Activated T-cell treated with anti-CD3 and anti-CD28 coated beads for 1 hour (primary cell): ENCODE measurements around the gene C10orf143.
"Not testable (repeated sequence)": the region's sequence is repeated elsewhere in the genome, so short reads cannot be mapped to it uniquely, and the experiment has no call there.

Experiments used
- DNase-seq: peaks from one replicate; pipeline ENCODE4 v3.0.0-alpha.2; 2020; ENCODE audit warnings: low read depth

Gene C10orf143

DNA sequence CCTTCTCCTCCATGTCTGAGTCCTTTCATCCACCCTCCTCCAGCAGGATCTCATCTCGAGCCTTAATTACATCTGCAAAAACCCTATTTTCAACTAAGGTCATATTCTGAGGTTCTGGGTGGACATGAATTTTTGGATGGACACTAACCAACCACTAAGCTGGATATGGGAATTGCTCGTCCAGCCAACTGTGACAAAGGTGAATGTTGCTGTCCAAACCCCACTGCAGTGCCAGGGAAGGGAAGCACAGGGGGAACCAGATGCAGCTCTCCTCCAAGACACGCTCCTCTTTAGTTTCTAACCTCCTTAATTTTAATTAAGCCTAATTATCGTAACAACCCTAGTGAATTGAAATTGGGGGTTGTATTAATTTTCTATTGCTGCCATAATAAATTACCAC, 81.4 kb downstream of the C10orf143 start:
- DNase-seq = no peak

DNA sequence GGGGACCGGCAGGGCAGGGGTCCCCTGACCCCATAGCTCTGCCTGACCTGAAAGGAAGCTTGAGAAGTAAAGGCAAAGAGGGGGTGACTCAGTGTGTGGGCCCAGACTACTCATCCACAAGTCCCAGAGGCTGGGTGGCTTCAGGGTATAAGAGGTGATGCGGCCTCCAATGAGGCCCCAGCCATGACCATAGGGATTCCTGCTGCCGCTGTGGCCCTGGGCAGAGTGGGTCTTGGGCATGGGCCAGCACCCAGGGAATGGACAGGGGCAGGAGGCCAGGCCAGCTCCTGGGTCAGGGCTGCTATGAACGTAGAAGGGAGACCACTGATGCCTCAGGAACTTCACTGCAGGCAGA, 82.2 kb downstream of the C10orf143 start:
- DNase-seq = no peak

DNA sequence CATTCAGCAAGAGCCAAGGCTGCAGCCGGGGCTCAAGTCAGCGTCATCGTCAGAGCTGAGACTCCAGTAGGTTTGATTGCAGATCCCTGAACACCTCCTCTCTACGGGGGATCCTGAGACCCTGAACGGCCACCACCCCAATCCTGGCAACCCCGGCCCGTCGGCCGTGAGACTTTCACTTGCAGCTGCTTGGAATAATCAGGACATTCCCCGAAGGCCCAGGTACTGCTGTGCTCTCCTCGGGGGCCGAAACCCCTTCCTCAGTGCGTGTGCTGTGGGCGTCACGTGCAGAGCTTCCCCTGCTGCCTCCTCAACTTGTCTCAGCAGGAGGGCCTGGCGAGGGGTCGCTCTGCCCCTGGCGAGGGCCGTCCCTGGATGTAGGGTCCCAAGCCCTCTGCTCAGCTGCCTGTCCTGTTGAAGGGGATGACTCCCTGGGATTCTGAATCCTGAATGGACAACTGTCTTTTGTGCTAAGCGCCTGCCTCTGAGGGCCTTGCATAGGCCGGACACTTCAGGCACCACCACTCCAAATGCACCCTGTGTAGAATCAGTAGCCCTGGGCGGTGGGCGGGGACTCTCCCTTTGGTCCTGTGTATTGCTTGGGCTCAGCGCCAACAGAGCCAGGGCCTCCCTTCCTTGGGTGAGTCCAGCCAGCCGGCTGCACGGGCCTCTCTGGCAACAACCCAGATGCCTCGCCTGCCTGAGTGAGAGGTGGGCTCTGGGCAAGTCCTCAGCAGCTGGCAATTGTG, 82.7 kb downstream of the C10orf143 start:
- no peak for DNase-seq

DNA sequence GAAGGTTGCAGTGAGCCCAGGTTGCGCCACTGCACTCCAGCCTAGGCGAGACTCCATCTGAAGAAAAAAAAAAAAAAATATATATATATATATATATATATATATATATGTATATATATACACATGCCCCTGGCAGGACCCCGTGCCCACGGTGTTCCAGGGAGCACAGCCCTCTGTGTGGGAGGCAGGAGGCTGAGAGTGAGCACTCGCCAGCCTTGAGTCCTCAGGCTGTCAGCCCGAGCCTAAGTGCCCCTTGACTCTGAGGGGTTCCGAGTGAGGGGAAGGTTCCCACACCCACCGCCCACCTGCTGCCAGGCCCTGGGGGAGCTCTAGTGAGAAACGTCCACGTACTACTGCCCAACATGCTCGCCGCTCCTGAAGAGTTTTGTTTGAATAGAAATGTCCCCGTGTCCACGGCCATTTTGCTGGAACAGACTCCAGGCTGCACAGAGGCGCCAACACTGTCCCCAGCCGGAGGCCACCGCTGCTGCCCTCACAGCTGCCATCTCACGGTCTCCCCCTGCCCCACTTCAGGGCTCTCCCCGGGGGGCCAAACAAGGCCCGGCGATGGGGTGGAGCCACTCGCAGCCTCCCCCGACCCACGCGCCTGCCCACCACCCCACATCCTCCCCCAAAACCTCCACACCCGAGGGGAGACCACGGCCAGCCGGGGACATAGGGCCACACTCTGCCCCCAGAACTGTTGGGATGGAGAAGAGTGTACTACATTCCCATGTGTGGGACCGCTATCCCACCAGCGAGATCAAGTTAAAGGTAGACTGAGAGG, 83.8 kb downstream of the C10orf143 start:
- no peak for DNase-seq

DNA sequence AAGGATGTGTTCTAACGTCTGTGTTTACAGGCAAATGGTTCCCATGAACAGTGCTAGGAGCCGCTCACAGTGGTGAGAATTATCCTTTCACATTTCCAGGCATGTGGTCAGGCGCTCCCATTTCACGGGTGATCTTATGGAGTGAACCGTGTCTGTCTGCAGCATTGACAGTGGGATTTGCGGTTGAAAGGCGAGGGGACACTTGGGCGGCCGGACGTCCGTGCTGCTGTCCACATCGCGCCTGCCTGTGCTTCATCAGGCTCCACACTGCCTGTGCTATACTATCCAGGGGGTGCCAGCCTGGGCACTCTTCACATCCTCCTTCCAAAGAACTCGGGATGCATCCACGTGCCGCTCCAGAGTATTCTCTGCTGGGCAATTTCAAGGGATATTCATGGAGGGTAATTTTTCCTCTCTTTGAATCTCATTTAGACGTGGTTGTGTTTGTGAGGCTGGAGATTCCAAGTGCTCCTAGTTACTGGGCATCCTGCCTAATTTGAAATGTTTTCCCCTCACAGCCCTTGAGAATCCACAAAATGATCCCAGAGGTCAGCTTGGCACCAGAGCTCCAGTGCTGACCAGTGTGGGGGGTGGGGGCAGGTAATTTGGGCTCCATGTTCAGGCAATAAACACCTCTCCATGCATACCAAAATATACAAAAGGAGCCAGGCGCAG, 84.7 kb downstream of the C10orf143 start:
- no peak for DNase-seq

DNA sequence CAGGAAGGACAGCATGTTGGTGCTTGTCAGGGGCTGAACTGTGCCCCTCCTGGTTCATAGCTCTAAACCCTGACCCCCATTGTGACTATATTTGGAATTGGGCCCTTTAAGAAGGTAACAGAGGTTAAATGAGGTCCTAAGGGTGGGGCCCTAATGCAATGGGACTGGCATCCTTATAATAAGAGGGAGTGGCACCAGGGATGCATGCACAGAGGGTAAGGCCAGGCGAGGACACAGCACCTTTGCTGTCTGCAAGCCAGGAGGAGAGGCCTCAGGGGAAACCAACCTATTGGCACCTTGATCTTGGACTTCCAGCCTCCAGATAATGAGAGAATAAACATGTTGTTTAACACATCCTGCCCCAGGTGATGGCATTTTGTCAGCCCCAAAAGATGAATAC, 85.3 kb downstream of the C10orf143 start:
- no peak for DNase-seq

DNA sequence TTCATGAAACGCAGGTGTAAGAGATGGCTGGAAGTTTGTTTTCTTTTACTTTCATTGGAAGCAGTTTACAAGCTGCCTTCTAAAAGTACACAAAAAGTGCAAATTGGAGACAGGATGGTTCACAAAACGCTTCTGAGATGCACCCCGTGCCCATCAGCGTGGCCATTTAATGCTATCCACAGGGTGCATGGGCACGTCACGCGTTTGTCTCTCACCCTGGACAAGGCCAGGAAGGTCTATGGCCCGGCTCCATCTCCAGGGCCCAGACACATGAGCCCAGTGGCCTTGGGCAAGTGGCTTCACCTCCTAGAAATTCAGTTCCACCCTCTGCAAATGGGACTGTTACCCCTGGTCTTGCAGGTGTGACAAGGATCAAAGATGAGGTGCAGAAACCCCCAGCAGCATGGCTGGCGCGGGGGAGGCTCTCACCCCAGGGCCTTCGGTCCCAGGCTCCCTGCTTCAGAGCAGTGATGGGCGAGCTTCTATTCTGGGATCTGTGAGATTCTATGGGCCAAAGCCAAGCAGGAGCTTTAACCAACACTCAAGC, 85.8 kb downstream of the C10orf143 start:
- DNase-seq = no peak

DNA sequence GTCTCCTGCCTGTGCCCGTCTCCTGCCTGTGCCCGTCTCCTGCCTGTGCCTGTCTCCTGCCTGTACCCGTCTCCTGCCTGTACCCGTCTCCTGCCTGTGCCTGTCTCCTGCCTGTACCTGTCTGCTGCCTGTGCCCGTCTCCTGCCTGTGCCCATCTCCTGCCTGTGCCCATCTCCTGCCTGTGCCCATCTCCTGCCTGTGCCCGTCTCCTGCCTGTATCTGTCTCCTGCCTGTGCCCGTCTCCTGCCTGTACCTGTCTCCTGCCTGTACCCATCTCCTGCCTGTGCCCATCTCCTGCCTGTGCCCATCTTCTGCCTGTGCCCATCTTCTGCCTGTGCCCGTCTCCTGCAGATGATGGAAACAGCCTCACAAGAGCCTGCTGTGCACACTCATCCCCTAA, 86.3 kb downstream of the C10orf143 start:
- DNase-seq = not testable (repeated sequence)

DNA sequence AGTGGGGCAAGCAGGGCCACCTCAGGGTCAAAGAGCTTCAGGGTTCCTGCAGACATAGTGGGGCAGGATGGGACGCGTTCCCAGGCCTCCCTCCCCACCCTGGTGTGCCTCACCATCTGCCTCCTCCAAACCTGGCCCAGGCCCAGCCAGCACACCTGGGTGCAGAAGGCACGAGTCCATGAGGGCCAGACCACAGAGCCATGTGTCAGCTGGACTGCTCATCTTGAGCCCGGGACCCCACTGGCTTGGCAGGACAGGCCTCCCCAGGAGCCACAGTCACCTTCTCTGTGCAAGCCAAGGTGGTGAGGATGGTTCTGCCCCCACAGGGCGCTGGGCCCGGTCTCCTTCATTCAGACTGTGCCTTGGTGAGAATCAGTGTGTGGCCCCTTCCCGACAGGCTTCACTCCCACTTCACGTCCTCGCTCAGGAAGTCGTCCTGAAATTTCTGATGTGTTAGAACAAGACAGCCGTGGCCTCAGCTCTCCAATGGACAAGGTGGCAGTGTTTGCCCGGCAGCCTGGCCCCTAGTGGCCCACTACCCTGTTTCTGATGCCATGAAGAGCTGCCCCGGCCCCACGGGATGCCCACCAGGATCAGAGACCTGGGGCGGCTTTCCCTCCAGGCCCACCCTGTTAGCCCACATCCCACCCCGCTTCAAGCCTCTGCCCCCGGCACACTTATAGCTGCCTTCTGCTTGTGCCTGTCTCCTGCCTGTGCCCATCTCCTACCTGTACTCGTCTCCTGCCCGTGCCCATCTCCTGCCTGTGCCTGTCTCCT, 87.0 kb downstream of the C10orf143 start:
- no peak for DNase-seq

DNA sequence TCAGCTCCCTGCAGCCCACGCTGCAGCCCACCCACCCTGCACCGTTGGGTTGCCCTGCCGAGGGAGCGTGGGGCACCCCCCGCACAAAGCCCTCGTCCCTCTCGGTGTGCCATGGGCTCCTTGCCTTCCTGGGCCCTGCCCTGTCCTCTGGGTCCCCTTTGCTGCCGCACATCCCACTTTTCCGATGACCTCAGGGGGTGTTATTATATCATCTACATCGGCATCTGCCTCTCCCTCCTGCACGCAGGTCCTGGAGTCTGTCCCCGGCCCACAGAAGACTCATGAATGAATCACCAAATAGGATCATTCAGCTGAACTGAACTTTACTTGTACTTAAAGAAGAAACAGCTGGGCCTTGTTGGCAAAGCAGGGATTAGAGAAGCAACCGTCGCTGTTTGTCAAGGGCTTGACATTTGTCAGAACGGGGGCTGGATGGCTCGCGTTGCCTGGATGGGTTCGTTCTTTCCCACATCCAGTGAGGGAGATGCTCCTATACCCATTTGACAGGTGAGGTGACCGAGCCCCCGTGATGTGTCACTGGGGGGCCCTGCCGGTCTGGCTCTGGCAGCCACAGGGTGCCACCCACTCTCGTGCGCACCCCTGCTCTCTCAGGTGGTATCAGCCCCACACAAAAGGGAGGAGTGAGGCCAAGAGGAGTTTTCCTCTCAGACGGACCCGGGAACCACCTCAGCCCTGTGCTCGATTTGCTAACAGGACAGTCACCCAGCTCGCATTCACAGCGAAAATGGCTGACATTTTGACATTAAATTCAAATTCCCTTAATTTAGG, 87.9 kb downstream of the C10orf143 start:
- no peak for DNase-seq

DNA sequence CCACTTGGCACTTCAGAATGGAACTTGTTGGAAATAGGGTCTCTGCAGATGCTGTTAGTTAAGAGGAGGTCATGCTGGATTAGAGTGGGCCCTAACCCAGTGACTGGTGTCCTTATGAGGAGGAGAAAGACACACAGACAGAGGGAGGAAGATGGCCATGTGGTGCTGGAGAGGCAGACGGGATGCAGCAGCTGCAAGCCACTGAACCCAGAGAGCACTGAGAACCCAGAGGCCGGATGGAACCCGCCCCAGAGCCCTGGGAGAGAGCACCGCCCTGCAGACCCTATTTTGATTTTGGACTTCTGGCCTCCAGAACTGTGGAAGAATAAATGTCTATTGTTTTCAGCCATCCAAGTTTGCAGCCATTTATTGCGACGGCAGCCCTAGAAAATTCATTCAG, 88.5 kb downstream of the C10orf143 start:
- DNase-seq = no peak

DNA sequence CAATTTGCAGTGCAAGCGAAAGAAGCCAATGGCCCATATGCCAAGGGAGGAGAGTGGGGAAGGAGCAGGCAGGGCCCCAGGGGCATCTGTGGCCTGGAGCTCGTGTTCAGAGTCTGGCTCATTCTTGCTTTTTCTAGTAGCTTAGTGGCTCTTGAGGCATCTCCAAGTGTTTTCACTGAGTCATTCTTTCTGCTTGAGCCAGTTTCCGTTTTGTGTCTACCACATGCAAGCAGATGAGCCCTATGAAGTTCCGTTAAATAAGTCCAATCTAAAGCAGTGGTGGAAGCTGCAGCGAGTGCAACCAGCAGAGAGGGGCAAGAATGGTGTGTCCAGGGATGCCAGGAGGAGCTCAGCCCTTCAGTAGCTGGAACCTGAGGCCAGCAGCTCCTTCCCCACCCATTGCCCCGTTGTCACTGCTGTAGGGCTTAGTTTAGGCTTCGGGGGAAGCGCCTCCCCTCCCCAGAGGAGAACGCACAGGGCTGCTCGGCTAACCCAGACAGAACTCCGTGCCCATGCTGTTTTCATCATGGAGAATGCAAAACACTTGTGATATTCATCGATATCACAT, 89.2 kb downstream of the C10orf143 start:
- DNase-seq = no peak

DNA sequence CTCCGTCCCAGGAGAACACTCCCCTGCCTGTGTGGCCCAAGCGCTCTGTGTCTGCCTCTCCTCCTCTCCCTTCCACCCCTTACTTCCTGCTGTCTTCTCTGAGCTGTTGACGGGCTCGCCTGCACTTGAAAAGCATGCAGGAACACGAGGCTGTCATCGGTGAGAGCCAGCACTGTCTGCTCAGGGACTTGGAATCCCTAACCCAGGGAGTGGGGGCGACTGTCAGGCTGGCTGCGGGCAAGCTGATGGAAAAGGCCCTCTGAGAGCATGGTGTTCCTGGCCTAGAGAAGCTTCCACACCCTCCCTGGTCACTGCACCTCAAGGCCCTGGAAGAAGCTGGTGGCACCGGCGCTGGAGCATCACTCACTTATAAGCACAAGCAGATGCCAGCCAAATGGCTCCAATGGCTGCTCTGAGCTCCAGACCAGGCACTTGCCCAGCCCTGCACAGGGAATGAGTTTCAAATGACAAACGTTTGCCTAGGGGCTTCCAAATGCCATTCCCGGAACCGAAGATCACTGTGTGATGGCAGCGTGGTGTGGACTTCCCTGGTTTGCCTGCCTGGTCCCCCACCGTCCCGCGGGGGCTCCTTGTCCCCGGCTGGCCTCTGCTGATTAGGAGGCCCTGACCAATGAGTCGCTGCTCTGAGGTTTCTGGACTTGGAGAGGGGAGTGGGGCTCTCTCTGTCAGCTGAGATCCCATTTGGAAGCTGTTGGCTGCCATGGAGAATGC, 89.8 kb downstream of the C10orf143 start:
- no peak for DNase-seq

DNA sequence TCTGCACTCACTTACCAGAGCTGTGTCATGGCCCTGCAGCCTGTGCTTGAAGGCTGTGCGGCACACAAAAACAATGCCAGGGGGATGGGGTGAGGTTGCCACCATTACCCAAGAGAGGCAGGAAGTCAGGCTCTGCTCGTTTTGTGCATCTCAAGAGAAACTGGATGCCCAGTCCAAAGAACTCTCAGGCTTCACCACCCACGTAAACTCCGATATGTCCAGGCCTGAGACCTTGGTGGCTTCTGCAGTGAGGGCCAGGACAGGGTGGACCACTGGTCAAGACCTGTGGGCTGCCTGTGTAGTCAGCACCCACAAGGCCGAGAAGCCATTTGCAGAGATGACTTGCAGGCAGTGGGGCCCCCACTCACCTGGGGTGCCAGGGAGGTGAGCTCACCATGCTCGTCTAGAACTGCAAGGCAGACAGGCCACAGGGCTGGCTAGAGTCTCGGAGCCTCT, 91.9 kb downstream of the C10orf143 start:
- DNase-seq = no peak

DNA sequence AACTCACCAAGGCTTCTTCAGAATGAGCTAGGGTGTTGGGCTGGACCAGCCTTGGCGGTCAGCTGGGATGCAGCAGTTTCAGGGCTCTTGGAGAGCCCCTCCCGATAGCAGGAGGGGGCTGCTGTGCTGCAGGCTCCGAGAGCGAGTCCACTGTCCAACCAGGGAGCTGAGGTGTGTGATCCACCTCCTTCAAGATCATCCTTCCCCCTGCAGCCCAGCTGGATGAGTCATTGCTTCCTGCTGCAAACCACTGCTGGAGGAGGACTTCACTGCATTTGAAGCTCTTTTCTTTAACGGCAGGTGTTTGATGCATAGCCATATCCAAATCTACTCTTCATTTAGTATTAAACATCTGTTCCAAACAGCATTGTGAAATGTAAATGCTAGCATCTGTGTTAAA, 92.4 kb downstream of the C10orf143 start:
- no peak for DNase-seq

DNA sequence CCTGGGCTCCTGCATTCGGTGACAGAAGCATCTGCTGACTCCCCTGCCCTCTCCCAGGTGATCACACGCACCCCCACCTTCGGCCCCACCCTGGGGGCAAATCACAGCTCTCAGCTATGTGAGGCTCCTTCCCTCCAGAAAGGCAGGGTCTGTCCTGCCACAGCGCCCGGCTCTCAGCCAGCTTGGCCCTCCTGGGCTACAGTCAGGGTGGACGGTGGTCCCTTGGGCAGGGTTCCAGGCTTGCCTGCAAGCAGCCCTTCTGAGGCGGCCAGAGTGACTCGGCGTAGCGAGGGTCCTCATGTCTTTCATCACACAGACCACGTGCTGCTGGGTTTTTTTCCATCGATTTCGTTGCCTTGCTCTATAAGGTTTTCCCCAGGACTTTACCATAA, 93.0 kb downstream of the C10orf143 start:
- DNase-seq = no peak

DNA sequence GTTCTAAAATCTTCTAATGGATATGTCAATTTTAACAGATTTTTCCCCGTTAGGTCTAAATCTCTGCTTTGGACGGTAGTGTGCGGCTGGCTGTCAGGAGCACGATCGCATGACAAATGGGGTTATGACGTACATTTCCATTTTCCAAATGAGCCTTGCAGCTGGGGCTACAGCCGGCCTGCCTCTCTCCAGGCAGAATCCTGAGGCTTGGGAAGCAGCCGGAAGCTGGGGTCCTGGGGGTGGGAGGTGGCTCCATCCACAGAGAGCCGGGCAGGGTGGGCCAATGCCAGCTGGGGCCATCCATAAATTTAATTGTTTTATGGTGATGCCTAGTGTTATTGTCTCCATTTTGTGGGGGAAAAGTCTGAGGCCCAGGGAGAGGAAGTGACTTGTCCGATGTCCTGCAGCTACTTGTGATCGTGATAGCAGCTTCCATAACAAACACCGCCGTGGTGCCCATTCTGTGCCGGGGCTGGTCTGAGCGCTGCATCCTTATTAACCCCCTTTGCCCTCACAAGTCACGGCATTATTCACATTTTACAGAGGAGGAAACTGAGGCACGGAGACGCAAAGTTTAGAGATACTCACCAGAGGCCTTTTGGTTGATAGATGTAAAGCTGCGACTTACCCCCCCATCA, 93.5 kb downstream of the C10orf143 start:
- no peak for DNase-seq

DNA sequence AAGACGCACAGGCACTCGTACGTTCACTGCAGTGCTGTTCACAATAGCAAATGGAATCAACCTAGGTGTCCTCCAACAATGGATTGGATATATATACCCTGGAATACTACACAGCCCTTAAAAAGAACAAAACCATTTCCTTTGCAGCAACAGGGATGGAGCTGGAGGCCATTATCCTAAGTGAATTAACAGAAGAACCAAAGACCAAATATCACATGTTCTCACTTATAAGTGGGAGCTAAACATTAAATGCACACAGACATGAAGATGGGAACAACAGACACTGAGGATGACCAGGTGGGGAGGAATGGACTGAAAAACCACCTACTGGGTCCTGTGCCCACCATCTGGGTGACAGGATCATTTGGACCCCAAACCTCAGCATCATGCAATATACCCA, 94.5 kb downstream of the C10orf143 start:
- no peak for DNase-seq

DNA sequence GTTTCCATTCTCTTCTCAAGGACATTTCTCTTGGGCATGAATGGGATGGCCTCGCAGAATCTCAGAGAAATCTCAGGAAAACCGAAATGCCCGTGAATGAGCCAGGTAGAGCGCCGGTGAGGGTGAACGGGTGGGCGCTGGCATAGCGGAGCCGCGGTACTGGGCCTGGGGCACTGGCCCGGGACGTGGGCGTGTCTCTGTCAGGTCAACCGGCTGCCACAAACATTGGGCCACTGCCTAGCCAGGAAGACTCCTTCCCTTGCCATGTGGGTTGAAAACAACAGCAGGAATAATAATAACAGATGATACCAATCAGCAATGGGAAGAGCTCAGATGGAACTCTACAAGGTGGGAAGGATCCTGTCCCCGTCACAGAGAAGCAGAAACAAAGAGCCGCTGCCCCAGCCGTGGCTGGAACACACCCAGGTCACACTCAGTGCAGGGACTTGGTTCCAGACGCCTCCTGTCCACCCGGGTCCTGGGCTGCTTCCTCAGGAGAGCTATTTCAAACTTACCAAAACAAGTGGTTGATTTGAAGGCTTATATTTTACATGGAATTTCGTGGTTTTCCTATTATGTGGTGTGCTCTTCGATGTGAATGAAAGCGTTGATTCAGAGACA, 95.4 kb downstream of the C10orf143 start:
- DNase-seq = no peak
